OCI-LY7 (cell line): ENCODE measurements around the gene MYO16. TPM values are rescaled to one million over a fixed set of nuclear protein-coding genes. Genes with fewer than 3 reads are reported as not detected.

ENCODE experiments used
- BruUV-seq: library from RNA; stranded (reverse); fragments of 400-500 nt; replicated peaks from 2 replicates; lab custom pipeline; 2021; lab: Mats Ljungman, UMichigan
- CTCF ChIA-PET: fragments of 300-600 bp; sonication (Branson Sonifier 250); formaldehyde crosslinking; loops from one replicate; lab custom pipeline; 2022; ENCODE audit warnings: antibody characterized with exemption; ENCODE audit not compliant: unreplicated experiment; lab: Charles Lee
- POLR2A ChIA-PET: fragments of 300-600 bp; sonication (Branson Sonifier 250); formaldehyde crosslinking; loops from one replicate; lab custom pipeline; 2022; ENCODE audit warnings: antibody characterized with exemption; lab: Charles Lee
- DNase-seq: peaks from one replicate; pipeline ENCODE4 v3.0.0-alpha.2; 2015; ENCODE audit warnings: low spot score
- H2AFZ ChIP-seq: fragments of 200-600 bp; sonication (generic), shearing (Covaris generic); 2 replicates; pipeline ENCODE4 v1.6.1; 2014; ENCODE audit warnings: mild to moderate bottlenecking, antibody characterized with exemption, low read length, moderate library complexity
- H3K27ac ChIP-seq: fragments of 200-600 bp; sonication (generic); 2 replicates; pipeline ENCODE4 v1.5.1; 2014; ENCODE audit warnings: mixed run types, low read depth, mild to moderate bottlenecking, moderate library complexity, low read length, inconsistent platforms; ENCODE audit not compliant: poor library complexity, severe bottlenecking
- H3K36me3 ChIP-seq: fragments of 200-600 bp; sonication (generic); 2 replicates; pipeline ENCODE4 v1.6.1; 2014; ENCODE audit warnings: mild to moderate bottlenecking, antibody characterized with exemption, low read length, moderate library complexity, mixed read lengths; ENCODE audit not compliant: insufficient read depth
- H3K4me1 ChIP-seq: fragments of 200-600 bp; sonication (generic); 2 replicates; pipeline ENCODE4 v1.5.1; 2014; ENCODE audit warnings: mild to moderate bottlenecking, low read length; ENCODE audit not compliant: insufficient read depth, poor library complexity, severe bottlenecking
- H3K4me2 ChIP-seq: fragments of 200-600 bp; sonication (generic); 2 replicates; pipeline ENCODE4 v1.6.1; 2014; ENCODE audit warnings: mild to moderate bottlenecking, low read length
- H3K4me3 ChIP-seq: fragments of 200-600 bp; sonication (generic); 2 replicates; pipeline ENCODE4 v1.5.1; 2014; ENCODE audit warnings: mild to moderate bottlenecking, low read depth, low read length; ENCODE audit not compliant: poor library complexity, severe bottlenecking
- H3K79me2 ChIP-seq: fragments of 200-600 bp; sonication (generic); 2 replicates; pipeline ENCODE4 v1.6.1; 2016; ENCODE audit warnings: low read depth, mild to moderate bottlenecking, low read length, moderate library complexity, mixed read lengths; ENCODE audit not compliant: insufficient read depth
- H3K9me2 ChIP-seq: fragments of 200-600 bp; sonication (generic); 2 replicates; pipeline ENCODE4 v1.6.1; 2016; ENCODE audit warnings: mild to moderate bottlenecking, low read length, mixed read lengths; ENCODE audit not compliant: insufficient read depth
- H3K9me3 ChIP-seq: fragments of 200-600 bp; sonication (generic); 2 replicates; pipeline ENCODE4 v1.6.1; 2014; ENCODE audit warnings: mild to moderate bottlenecking, mixed run types, low read length, mixed read lengths
- H4K20me1 ChIP-seq: fragments of 200-600 bp; sonication (generic); 2 replicates; pipeline ENCODE4 v1.6.1; 2014; ENCODE audit warnings: mild to moderate bottlenecking, antibody characterized with exemption, low read length, moderate library complexity, mixed read lengths; ENCODE audit not compliant: insufficient read depth
- EZH2phosphoT487 ChIP-seq: fragments of 200-600 bp; sonication (generic); IDR thresholded peaks from 2 replicates; pipeline ENCODE4 v1.6.1; 2018; ENCODE audit warnings: low read depth, borderline replicate concordance, mild to moderate bottlenecking, mixed run types, antibody characterized with exemption, low read length, moderate library complexity, mixed read lengths
- intact Hi-C: fragments of 100-400 bp; cut with micrococcal nuclease; formaldehyde crosslinking; loops from one replicate; pipeline ENCODE4 v1.10.0; 2022; ENCODE audit not compliant: unreplicated experiment
- total RNA-seq, 2 experiments: library from RNA; depleted of rRNA in 1 of 2; stranded (reverse); fragments of >200 nt in 1 of 2; shearing (Covaris generic) in 1 of 2; gene quantifications; 2 replicates each; pipeline ENCODE4 v1.2.3, GENCODE V29; 2014 to 2022
- TF ChIP-seq, protein P1 (sequence below): fragments of 200-600 bp; sonication (generic); conservative IDR thresholded peaks from 2 replicates; pipeline ENCODE4 v1.5.1; 2014; ENCODE audit warnings: mild to moderate bottlenecking, antibody characterized with exemption, low read length, moderate library complexity, mixed read lengths

The MYO16 gene
- total RNA-seq, 2 experiments from 2014 or later: 0.06 TPM; not detected in 1

DNA sequence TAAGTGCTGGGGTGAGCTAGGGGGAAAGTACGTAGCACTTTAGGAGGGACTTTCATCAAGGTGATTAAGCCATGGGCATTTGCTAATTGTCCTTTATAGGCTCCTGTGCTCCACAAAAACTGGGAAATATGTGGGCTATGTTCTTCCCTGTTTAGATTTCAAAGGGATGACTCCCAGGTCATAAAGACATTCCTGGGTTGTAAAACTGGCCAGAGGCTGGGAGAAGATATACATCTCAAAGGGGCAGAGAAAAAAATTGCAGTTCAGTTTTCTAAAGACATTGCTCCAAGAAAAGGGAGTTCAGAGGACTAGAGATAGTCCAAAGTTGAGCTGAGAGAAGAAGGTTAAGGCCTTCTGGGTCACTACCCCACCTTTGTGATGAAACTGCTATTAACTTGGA, 204.8 kb downstream of the MYO16 start:
- no peaks in the 10 kb centered on the region for H3K9me3 ChIP-seq
- no peaks in the 10 kb centered on the region for H3K9me2 ChIP-seq
- no peak overlapping the region for H3K4me3 ChIP-seq
- no peak overlapping the region for H2AFZ ChIP-seq
- H3K4me1 ChIP-seq: no peaks in the 10 kb centered on the region
- H4K20me1 ChIP-seq: no peaks in the 10 kb centered on the region
- TF ChIP-seq, protein P1, sequence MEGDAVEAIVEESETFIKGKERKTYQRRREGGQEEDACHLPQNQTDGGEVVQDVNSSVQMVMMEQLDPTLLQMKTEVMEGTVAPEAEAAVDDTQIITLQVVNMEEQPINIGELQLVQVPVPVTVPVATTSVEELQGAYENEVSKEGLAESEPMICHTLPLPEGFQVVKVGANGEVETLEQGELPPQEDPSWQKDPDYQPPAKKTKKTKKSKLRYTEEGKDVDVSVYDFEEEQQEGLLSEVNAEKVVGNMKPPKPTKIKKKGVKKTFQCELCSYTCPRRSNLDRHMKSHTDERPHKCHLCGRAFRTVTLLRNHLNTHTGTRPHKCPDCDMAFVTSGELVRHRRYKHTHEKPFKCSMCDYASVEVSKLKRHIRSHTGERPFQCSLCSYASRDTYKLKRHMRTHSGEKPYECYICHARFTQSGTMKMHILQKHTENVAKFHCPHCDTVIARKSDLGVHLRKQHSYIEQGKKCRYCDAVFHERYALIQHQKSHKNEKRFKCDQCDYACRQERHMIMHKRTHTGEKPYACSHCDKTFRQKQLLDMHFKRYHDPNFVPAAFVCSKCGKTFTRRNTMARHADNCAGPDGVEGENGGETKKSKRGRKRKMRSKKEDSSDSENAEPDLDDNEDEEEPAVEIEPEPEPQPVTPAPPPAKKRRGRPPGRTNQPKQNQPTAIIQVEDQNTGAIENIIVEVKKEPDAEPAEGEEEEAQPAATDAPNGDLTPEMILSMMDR: no peak
- TF ChIP-seq EZH2phosphoT487: no peak
- ChIA-PET POLR2A (no interaction called here), CTCF (no interaction called here)
- H3K4me2 ChIP-seq: no peak overlapping the region
- intact Hi-C loops: no loop called here
- no peaks in the 10 kb centered on the region for H3K79me2 ChIP-seq
- no peak for DNase-seq
- no peak overlapping the region for H3K27ac ChIP-seq
- BruUV-seq: no TSS peak
- no peaks in the 10 kb centered on the region for H3K36me3 ChIP-seq

DNA sequence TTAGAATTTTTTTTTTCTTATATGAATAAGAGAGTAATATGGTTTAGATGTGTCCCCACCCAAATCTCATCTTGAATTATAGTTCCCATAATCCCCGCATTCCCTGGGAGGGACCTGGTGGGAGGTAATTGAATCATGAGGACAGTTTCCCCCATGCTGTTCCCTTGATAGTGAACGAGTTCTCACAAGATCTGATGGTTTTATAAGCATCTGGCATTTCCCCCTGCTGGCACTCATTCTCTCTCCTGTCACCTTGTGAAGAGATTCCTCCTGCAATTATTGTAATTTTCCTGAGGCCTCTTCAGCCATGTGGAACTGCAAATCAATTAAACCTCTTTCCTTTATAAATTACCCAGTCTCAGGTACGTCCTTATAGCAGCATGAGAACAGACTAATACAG, 205.7 kb downstream of the MYO16 start:
- no peak overlapping the region for H2AFZ ChIP-seq
- H3K79me2 ChIP-seq: no peaks in the 10 kb centered on the region
- H3K27ac ChIP-seq: no peak overlapping the region
- DNase-seq: no peak
- no peak for TF ChIP-seq EZH2phosphoT487
- TF ChIP-seq, protein P1: no peak
- H4K20me1 ChIP-seq: no peaks in the 10 kb centered on the region
- no peaks in the 10 kb centered on the region for H3K36me3 ChIP-seq
- BruUV-seq: no TSS peak
- H3K4me1 ChIP-seq: no peaks in the 10 kb centered on the region
- intact Hi-C loops: no loop called here
- no peak overlapping the region for H3K4me3 ChIP-seq
- no peaks in the 10 kb centered on the region for H3K9me2 ChIP-seq
- no peak overlapping the region for H3K4me2 ChIP-seq
- ChIA-PET CTCF (no interaction called here), POLR2A (no interaction called here)
- H3K9me3 ChIP-seq: no peaks in the 10 kb centered on the region

DNA sequence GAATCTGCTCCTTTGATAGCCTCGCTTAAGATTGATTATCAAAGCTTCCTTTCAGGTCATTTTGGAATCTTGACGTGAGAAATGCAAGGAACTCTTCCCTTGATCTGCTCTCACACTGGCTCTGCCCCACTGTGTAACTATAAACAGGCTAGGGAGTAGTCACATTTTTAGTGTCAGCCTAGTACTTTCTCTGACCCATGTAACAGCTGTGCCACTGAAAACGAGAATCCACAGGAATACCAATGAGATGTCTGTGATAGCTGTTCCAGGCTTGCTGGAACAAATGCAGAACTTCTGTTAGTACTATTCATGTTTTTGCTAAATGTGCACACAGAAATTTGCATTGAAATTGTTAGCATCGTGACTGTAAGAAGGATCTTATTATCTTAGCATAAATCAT, 221.3 kb downstream of the MYO16 start:
- intact Hi-C loops: no loop called here
- H3K4me3 ChIP-seq: no peak overlapping the region
- no TSS peak for BruUV-seq
- H3K36me3 ChIP-seq: no peaks in the 10 kb centered on the region
- no peaks in the 10 kb centered on the region for H3K9me2 ChIP-seq
- ChIA-PET POLR2A (no interaction called here), CTCF (no interaction called here)
- no peak for TF ChIP-seq EZH2phosphoT487
- H3K9me3 ChIP-seq: no peaks in the 10 kb centered on the region
- no peak overlapping the region for H3K27ac ChIP-seq
- H2AFZ ChIP-seq: no peak overlapping the region
- H3K4me1 ChIP-seq: no peaks in the 10 kb centered on the region
- H3K4me2 ChIP-seq: no peak overlapping the region
- no peaks in the 10 kb centered on the region for H4K20me1 ChIP-seq
- H3K79me2 ChIP-seq: no peaks in the 10 kb centered on the region
- DNase-seq: no peak
